Renal pelvis (tissue), 12 donors: Measurements from ENCODE around the gene C1QC. TPM values are rescaled to one million over a fixed set of nuclear protein-coding genes. Genes with fewer than 3 reads are reported as not detected.
A peak's percentile ranks its signal among the peaks of the same experiment; 100 is the strongest.

Source experiments
- DNase-seq: peaks from one replicate; pipeline ENCODE4 v3.0.0-alpha.2; 2013
- long read RNA-seq, 16 experiments: transcript quantifications; one replicate each; lab custom pipeline, GENCODE V29; 2026
- polyA plus RNA-seq, 3 donors: library from polyadenylated mRNA; unstranded; fragments of 120-200 nt; gene quantifications; one replicate each; pipeline ENCODE4 v1.2.1, GENCODE V29; 2013; ENCODE audit not compliant: insufficient read length in 3 of 3

Gene C1QC
- 10 to 100 TPM; 12.9 to 20.1 (median 15.7) TPM for polyA plus RNA-seq
- long read RNA-seq, donor 1, partial matches to known transcripts = 0 of 5 reads
- long read RNA-seq, donor 1, other reads (novel, unspliced or antisense) = 0 of 5 reads
- long read RNA-seq, donor 2, transcript C1QC-203 (3 exons, 1,163 nt) = major isoform, 21 of 27 reads
- long read RNA-seq, donor 2, partial matches to known transcripts = 5 of 27 reads
- long read RNA-seq, donor 2, other reads (novel, unspliced or antisense) = 0 of 27 reads
- long read RNA-seq, donor 3, transcript C1QC-203 (3 exons, 1,163 nt) = major isoform, 12 of 12 reads
- long read RNA-seq, donor 3, partial matches to known transcripts = 0 of 12 reads
- long read RNA-seq, donor 3, other reads (novel, unspliced or antisense) = 0 of 12 reads
- long read RNA-seq, donor 4, transcript C1QC-203 (3 exons, 1,163 nt) = major isoform, 15 of 16 reads
- long read RNA-seq, donor 4, partial matches to known transcripts = 0 of 16 reads
- long read RNA-seq, donor 4, other reads (novel, unspliced or antisense) = 0 of 16 reads
- long read RNA-seq, donor 5, transcript C1QC-203 (3 exons, 1,163 nt) = major isoform, 8 of 9 reads
- long read RNA-seq, donor 5, partial matches to known transcripts = 0 of 9 reads
- long read RNA-seq, donor 5, other reads (novel, unspliced or antisense) = 0 of 9 reads
- long read RNA-seq, donor 6, transcript C1QC-203 (3 exons, 1,163 nt) = major isoform, 7 of 9 reads
- long read RNA-seq, donor 6, partial matches to known transcripts = 0 of 9 reads
- long read RNA-seq, donor 6, other reads (novel, unspliced or antisense) = 0 of 9 reads
- long read RNA-seq, donor 7, transcript C1QC-203 (3 exons, 1,163 nt) = major isoform, 18 of 19 reads
- long read RNA-seq, donor 7, partial matches to known transcripts = 0 of 19 reads
- long read RNA-seq, donor 7, other reads (novel, unspliced or antisense) = 0 of 19 reads
- long read RNA-seq, donor 8, transcript C1QC-203 (3 exons, 1,163 nt) = major isoform, 11 of 20 reads
- long read RNA-seq, donor 8, partial matches to known transcripts = 9 of 20 reads
- long read RNA-seq, donor 8, other reads (novel, unspliced or antisense) = 0 of 20 reads
- long read RNA-seq, donor 9, transcript C1QC-203 (3 exons, 1,163 nt) = major isoform, 14 of 15 reads
- long read RNA-seq, donor 9, partial matches to known transcripts = 0 of 15 reads
- long read RNA-seq, donor 9, other reads (novel, unspliced or antisense) = 0 of 15 reads
- long read RNA-seq, donor 10, partial matches to known transcripts = 0 of 4 reads
- long read RNA-seq, donor 10, other reads (novel, unspliced or antisense) = 0 of 4 reads
- long read RNA-seq, donor 11, transcript C1QC-203 (3 exons, 1,163 nt) = major isoform, 15 of 15 reads
- long read RNA-seq, donor 11, partial matches to known transcripts = 0 of 15 reads
- long read RNA-seq, donor 11, other reads (novel, unspliced or antisense) = 0 of 15 reads
- long read RNA-seq, donor 12, transcript C1QC-203 (3 exons, 1,163 nt) = major isoform, 9 of 9 reads
- long read RNA-seq, donor 12, partial matches to known transcripts = 0 of 9 reads
- long read RNA-seq, donor 12, other reads (novel, unspliced or antisense) = 0 of 9 reads
- long read RNA-seq, donor 13, transcript C1QC-203 (3 exons, 1,163 nt) = major isoform, 11 of 14 reads
- long read RNA-seq, donor 13, partial matches to known transcripts = 0 of 14 reads
- long read RNA-seq, donor 13, other reads (novel, unspliced or antisense) = 0 of 14 reads
- long read RNA-seq, donor 14 = 0 reads
- long read RNA-seq, donor 15, transcript C1QC-203 (3 exons, 1,163 nt) = major isoform, 19 of 21 reads
- long read RNA-seq, donor 15, partial matches to known transcripts = 0 of 21 reads
- long read RNA-seq, donor 15, other reads (novel, unspliced or antisense) = 0 of 21 reads
- long read RNA-seq, donor 16, transcript C1QC-203 (3 exons, 1,163 nt) = major isoform, 15 of 16 reads
- long read RNA-seq, donor 16, partial matches to known transcripts = 0 of 16 reads
- long read RNA-seq, donor 16, other reads (novel, unspliced or antisense) = 0 of 16 reads

DNA sequence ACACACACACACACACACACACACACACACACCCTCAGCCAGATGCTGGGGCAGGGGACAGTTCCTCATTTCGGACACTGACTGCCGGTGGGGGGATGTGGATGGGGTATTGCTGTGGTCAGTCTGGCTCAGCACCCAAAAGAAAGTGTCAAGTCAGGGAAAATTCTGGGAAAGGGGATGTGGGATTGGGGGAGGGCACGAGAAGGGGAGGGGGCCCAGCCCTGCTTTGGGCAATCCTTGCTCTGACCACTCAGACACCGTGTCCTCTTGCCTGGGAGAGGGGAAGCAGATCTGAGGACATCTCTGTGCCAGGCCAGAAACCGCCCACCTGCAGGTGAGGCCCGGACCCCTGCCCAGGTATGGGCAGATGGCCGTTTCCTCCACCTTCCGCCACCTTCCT is at the start of gene C1QC:
TSS of gene C1QC (plus strand) at position 253 of the 400 bp plus-strand sequence. CDS start 391 bp downstream, outside the sequence.
- DNase-seq = no peak

DNA sequence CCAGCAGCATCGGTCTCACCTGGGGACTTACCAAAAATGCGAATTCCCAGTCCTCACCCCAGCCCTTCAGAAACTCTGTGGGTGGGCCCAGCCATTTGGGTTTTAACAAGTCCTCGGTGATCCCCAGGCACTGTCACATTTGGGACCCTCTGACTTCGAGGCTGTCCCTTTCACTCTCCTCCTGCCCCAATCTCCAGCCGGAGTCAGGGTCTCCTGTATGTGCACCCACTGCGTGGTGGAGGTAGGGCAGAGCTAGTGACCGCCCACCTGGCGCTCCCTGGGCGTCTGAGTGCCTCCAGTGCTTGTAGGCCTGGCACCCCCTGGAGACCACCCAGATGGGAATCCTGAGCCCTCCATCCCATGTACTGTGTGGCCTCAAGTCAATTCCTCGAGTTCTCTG is 49.0 kb upstream of the C1QC start:
- DNase-seq = no peak

DNA sequence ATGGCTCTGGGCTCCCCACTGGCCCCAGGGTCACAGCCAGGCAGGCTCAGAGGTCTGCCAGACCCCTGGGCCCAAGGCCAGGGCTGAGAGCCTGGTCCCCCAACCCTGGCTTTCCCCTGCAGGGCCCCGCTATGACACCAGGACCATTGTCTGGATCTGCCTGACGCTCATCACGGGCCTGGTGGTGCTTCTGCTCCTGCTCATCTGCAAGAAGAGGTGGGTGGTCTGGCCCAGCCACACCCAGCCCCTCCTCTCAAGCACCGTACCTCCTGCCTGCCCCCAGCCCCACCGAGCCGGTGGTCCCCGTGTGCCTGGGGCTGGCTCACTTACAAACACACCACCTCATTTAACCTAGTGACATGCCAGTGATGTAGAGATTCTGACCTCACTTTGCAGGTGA is 48.3 kb upstream of the C1QC start:
- DNase-seq = no peak

DNA sequence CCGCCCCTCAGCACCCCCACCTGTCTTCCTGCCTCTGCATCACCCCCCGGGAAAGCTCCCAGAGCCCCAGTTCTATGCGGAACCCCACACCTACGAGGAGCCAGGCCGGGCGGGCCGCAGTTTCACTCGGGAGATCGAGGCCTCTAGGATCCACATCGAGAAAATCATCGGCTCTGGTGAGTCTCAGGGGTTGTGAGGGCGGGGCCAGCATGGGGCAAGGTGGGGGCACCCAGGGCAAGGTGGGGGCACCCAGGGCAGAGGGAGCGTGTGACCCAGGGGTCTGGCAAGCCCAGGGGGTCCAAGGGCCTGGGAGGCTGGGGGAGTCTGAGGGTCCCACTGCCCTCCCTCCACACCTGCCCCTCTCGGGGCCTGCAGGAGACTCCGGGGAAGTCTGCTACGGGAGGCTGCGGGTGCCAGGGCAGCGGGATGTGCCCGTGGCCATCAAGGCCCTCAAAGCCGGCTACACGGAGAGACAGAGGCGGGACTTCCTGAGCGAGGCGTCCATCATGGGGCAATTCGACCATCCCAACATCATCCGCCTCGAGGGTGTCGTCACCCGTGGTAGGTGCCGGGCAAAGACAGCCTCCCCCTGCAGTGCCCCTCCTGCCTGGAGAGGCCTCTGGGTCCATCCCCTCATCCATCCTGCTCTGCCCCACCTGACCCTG is 46.0 kb upstream of the C1QC start:
- no peak for DNase-seq

DNA sequence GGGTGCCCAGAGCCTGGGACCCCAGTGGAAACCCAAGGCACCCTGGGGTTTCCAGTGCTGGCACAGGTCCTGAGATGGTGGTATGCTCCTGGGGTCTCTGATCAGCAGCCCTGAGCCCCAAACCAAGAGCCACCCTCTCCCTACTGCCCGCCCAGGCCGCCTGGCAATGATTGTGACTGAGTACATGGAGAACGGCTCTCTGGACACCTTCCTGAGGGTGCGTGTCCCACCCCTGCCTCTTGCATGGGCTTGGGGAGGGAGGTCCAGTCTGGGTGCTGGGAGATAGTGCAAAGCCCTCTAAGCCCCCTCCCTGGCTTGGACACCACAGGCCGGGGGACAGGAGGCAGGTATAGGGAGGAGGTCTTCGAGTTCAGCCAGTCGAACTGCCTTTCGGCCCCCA is 45.4 kb upstream of the C1QC start:
- DNase-seq = no peak

DNA sequence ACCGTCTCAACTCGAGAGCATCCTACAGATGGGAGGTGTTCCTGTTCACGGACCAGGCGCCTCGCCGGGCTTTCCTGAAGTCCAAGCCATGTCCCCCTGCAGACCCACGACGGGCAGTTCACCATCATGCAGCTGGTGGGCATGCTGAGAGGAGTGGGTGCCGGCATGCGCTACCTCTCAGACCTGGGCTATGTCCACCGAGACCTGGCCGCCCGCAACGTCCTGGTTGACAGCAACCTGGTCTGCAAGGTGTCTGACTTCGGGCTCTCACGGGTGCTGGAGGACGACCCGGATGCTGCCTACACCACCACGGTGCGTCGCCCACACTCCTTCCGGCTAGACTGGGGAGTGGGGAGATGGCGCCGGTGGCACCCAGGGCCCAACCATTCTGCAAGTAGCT is 44.7 kb upstream of the C1QC start:
- DNase-seq = no peak

DNA sequence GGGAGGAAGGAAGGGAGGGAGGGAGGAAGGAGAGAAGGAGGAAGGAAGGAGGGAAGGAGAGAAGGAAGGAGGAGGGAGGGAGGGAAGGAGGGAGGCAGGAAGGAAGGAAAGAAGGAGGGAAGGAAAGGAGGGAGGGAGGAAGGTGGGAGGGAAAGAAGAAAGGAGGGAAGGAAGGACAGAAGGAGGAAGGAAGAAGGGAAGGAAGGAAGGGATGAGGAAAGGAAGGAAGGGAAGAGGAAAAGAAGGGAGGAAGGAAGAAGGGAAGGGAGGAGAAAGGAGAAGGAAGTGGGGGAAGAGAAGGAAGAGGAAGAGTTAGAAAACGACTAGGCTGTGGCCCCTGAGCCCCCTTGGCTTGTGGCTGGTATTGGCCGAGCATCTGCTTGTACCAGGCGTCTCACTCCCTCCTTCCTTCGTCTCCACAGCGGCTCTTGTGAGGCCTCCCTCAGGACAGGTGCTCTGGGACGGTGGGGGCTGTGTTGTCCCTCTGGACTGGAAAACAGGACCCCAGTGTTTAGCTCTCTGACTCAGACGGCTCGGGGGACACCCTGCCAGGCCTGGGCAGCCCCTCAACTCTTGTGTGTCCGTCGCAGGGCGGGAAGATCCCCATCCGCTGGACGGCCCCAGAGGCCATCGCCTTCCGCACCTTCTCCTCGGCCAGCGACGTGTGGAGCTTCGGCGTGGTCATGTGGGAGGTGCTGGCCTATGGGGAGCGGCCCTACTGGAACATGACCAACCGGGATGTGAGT is 43.2 kb upstream of the C1QC start:
- DNase-seq = no peak

DNA sequence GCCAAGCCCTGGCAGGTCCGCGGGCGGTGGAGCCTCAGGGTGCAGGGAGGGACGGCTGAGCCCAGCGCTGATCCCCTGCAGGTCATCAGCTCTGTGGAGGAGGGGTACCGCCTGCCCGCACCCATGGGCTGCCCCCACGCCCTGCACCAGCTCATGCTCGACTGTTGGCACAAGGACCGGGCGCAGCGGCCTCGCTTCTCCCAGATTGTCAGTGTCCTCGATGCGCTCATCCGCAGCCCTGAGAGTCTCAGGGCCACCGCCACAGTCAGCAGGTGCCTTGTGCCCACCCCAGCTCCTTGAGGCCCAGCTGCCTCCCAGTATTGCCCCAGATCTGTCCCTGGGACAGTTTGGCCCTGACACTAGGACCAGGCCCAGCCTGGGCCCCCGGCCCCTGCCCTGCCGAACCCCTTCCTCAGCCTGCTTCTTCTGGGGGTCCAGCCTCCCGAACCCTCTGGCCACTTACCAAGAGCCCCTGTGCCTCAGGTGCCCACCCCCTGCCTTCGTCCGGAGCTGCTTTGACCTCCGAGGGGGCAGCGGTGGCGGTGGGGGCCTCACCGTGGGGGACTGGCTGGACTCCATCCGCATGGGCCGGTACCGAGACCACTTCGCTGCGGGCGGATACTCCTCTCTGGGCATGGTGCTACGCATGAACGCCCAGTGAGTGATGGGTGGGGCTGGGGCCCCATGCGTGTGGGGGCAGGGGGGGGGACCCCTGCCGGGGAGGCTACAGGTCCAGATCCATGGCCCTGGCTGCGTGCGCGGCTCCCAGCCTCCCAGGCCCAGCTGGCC is 42.4 kb upstream of the C1QC start:
- DNase-seq = no peak

DNA sequence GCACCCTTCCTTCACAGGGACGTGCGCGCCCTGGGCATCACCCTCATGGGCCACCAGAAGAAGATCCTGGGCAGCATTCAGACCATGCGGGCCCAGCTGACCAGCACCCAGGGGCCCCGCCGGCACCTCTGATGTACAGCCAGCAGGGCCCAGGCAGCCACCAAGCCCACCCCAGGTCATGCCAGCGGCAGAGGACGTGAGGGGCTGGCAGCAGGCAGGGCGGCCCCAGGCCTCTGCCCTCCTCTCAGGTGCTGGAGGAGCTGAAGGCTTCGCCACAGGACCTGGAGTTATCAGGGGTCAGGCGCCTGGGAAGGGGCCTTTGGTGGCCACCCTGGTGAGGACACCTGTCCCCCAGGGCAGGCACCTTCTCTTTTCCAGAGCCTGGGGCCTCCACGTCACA is 41.8 kb upstream of the C1QC start:
- no peak for DNase-seq

DNA sequence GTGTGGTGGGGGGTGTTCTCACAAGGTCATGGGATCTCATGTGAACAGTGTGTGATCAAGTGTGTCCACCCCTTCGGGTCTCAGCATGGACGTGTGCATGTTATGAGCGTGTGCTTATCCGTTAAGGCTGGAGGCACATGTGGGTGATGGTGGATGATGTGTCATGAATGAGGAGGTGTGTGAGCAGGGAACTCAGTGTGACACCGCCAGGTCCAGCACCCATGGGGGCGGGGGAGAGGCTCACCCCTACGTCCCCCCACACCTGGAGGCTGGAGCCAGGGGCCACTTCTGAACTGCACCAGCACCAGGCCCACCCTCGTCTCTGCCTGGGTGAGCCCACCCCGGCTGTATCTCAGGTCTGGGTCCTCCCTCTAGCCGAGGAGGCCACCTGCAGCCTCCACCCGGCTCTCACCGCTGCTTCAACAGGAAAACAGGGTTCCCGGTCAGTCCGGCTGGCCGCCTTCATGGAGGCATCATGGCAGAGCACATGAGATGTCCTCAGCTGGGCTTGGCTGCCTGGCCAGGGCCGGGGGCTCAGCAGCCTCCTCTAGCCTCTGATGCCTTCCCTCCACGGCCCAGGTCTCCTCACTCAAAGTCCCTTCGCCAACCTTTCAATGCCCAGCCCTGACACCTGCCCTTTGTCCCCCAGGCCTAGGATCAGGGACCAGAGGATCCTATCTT is 41.2 kb upstream of the C1QC start:
- no peak for DNase-seq

DNA sequence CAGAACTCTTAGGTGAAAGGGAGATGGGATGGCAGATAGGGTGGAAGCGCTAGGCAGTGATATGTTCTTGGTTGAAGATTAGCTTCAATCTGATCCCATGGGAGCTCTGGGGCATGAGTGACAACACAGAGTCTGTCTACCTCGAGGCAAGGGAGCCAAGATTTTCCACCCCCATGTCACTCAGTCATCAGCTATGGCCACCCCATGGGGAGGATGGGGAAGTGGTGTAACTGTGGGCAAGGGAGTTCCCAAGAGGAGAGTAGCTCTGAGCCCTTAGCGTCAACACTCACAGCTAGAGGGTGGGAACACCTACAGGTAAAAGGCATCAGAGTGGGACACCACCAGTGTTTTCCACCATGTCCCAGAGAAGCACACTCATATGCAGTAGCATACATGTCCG is 37.3 kb upstream of the C1QC start:
- DNase-seq = no peak

DNA sequence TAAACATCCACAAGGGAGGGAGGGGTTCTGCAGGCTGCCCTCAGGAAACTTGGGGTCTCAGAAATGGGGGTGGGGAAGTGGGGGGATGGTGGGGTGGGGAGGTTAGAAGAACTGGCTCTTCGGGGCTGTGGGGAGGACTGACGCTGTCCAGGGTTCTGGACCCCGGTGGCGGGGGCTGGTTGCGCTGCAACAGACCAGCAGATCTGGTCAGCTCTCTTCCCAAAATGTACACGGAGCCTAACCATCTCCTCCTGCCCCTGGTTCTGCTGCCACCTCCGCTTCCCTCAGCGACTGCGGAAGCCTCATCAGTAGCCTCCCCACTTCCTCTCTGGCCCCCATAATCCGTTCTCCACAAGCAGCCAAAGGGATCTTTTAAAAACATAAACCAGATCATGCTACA is 36.3 kb upstream of the C1QC start:
- DNase-seq = no peak

DNA sequence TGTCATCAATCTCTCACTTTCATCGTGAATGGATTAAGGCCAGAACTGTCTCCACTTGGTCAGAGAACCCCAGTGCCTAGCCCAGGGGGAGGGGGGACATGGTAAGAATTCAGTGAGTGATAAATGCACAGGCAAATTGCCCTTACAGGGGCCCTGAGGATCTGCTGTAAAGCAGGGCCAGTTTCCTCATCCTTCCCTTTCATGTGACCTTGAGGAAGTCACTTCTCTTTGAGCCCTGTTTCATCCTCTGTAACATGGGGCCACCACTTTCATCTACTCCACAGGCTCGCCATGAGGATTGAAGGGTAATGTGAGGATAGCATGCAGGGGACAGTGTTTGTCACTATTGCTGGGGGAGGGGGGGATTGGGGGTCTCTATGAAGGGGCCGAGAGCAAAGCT is 35.1 kb upstream of the C1QC start:
- DNase-seq = no peak

DNA sequence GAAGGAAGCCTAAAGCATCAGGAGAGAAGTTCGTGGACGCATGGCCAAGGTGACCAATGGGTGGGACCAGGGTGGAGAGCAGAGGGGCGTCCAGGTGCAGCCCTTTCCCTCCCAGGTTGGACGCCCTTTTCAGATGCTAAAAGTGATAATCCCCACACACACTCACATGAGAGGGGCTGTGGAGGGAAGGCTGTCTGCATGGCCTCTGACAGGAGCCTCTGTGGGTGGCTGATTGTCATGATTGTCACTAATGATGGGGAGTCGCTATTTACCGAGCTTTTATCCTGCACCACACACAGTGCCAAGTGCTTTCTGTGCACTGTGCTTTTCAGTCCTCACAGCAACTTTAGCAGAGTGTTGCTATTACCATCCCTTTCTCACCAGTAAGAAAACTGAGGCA is 34.1 kb upstream of the C1QC start:
- DNase-seq = no peak

DNA sequence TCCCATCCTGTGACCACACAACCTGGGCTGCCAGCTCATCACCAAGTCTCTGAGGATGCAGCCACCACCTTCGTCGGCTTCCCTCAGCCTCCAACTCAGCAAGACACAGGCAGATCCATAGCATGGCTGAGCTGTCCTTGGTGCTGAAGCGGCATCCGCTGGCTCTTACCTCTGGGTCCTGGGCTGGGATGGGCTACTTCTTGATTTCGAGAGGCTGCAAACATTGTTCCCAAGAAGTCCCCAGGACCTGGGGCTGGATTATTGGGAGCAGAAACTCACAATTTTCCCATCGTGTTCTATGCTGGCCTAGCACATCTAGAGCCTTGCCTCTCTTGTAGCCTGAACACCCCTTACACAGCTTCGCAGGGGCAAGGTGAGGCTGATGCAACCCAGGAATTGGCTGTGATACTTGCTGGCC is 31.9 kb upstream of the C1QC start:
- DNase-seq = peak; percentile 82

DNA sequence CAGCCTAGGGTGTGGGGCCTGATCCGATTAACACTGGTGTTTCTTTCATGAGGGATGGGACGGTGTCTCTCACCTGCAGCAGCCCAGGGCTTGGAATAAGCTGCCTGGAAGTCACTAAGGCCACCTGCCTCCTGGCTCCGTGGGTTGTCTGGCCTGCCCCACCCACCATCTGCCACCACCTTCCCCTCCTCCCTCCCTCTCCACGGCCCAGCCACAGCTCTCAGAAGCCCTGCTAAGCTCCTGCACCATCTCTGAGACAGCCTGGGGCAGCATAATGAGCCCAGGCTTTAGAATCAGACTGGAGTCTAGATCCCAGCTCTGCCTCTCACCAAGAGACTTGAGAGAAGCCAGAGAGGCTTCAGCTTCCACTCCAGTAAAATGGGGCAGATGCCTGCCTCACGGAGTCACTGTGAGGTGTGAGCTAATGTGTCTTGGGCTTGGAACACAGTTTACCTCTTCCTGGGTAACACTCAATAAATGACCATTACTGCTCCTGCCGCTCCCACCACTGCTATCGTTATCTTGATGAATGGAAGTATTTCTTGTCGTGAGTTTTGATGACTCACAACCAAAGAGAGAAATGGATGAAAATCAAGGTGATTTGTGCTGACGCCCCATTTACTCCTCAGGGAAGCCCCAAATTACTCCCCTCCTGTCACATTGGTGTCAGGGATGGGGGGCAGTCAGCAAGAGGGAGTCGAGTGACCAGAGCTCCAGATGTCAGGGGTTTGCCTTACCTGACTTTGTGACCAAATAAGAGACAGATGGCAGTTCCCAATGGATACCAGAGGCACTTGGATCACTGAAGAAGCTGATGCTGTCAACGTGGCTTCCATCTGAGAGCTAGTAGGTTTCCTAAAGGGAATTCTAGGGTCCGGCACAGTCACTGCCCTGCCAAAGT is 30.5 kb upstream of the C1QC start:
- DNase-seq = no peak

DNA sequence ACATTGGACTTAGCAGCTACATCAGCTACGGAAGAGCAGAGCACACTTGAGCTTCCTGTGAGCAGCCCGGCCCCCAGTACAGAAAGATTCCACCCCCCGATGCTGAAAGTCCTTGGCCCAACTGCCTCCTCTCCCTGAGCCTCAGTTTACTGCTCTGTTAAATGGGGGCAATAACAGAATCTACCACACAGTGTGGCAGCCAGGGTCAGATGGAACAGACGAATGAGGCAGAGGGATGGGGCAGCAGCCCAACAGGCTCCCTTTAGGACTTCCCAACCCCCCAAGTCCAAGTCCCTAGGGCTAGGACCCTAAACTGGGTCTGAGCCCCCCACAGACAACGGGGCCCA is 29.9 kb upstream of the C1QC start:
- no peak for DNase-seq
